GM12878 (cell line): ENCODE results near the gene PPP1R18. TPM values are rescaled to one million over a fixed set of nuclear protein-coding genes. Genes with fewer than 3 reads are reported as not detected.

Source experiments
- ATAC-seq: fragments of 200-7000 bp; cut with Tn5 transposase; 3 replicates; pipeline ENCODE4 v1.9.1; 2020; ENCODE audit warnings: mild to moderate bottlenecking, moderate library complexity
- BruUV-seq: library from RNA; stranded (reverse); fragments of 400-500 nt; replicated peaks from 2 replicates; lab custom pipeline; 2021; lab: Mats Ljungman, UMichigan
- CTCF ChIA-PET: fragments of 300-600 bp; sonication (Branson Sonifier 250); formaldehyde crosslinking; extraction: SDS; loops from one replicate; lab custom pipeline; 2021; ENCODE audit warnings: inconsistent platforms; lab: Yijun Ruan, JAX
- POLR2A ChIA-PET: fragments of 350-600 bp; formaldehyde crosslinking; extraction: SDS; loops from one replicate; lab custom pipeline; 2021; ENCODE audit warnings: inconsistent platforms; lab: Charles Lee
- RAD21 ChIA-PET: fragments of 300-600 bp; sonication (Branson Sonifier 250); formaldehyde crosslinking; loops from one replicate; lab custom pipeline; 2023; ENCODE audit warnings: antibody characterized with exemption; ENCODE audit not compliant: unreplicated experiment; lab: Charles Lee
- SMC1A ChIA-PET: fragments of 300-600 bp; sonication (Branson Sonifier 250); formaldehyde crosslinking; loops from one replicate; lab custom pipeline; 2023; ENCODE audit not compliant: unreplicated experiment, uncharacterized antibody; lab: Charles Lee
- DNase-seq: peaks from one replicate; pipeline ENCODE4 v3.0.0-alpha.2; 2011; ENCODE audit warnings: low read depth, low spot score
- FAIRE-seq: peaks from 3 replicates; lab custom pipeline; 2011; peaks lifted over from hg19 to GRCh38; lab: Jason Lieb, UNC
- H2AFZ ChIP-seq: 2 replicates; pipeline ENCODE4 v1.6.0; 2011; ENCODE audit warnings: low read depth, low read length, control low read depth; ENCODE audit not compliant: control insufficient read depth
- H3K27ac ChIP-seq: 2 replicates; pipeline ENCODE4 v1.5.1; 2011; ENCODE audit warnings: control low read depth; ENCODE audit not compliant: control insufficient read depth, insufficient read depth
- H3K27me3 ChIP-seq, 2 experiments: replicated peaks in 1 of 2; 2 replicates each; pipeline versions ENCODE4 v1.6.0 to v1.6.1; 2011; ENCODE audit warnings: low read length in 1 of 2; ENCODE audit not compliant: control insufficient read depth in 2 of 2, insufficient read depth in 2 of 2
- H3K36me3 ChIP-seq, 2 experiments: 2 replicates each; pipeline ENCODE4 v1.5.1; 2011; ENCODE audit warnings: low read length in 1 of 2; ENCODE audit not compliant: control insufficient read depth in 2 of 2, insufficient read depth in 2 of 2
- H3K4me1 ChIP-seq: 2 replicates; pipeline ENCODE4 v1.6.1; 2011; ENCODE audit warnings: mild to moderate bottlenecking, low read length, moderate library complexity, mixed read lengths; ENCODE audit not compliant: control insufficient read depth, insufficient read depth
- H3K4me2 ChIP-seq: 2 replicates; pipeline ENCODE4 v1.6.0; 2011; ENCODE audit warnings: control low read depth; ENCODE audit not compliant: control insufficient read depth, insufficient read depth
- H3K4me3 ChIP-seq: fragments of 200-600 bp; sonication (generic); 2 replicates; pipeline ENCODE4 v1.5.1; 2016
- H3K79me2 ChIP-seq: 2 replicates; pipeline ENCODE4 v1.6.0; 2011; ENCODE audit warnings: low read length; ENCODE audit not compliant: control insufficient read depth, insufficient read depth
- H3K9ac ChIP-seq: 2 replicates; pipeline ENCODE4 v1.8.0; 2011; ENCODE audit warnings: low read length, control low read depth, mixed read lengths; ENCODE audit not compliant: control insufficient read depth, insufficient read depth
- H3K9me3 ChIP-seq: replicated peaks from 3 replicates; pipeline ENCODE4 v1.5.1; 2011; ENCODE audit warnings: mild to moderate bottlenecking, low read length; ENCODE audit not compliant: control insufficient read depth, insufficient read depth
- H4K20me1 ChIP-seq: 2 replicates; pipeline ENCODE4 v1.6.0; 2011; ENCODE audit not compliant: control insufficient read depth, insufficient read depth
- BCL3 ChIP-seq: IDR thresholded peaks from 2 replicates; pipeline ENCODE4 v1.6.1; 2011; ENCODE audit warnings: borderline replicate concordance, low read depth, mild to moderate bottlenecking, moderate library complexity, low read length; ENCODE audit not compliant: insufficient read depth, poor library complexity, severe bottlenecking
- BHLHE40 ChIP-seq, 2 experiments: fragments of 450-650 bp in 1 of 2; IDR thresholded peaks; 2 replicates each; pipeline ENCODE4 v1.6.1; 2011 to 2017; ENCODE audit warnings: low read depth in 2 of 2, borderline replicate concordance in 1 of 2, improper control_type of control experiment in 1 of 2, low read length in 1 of 2, mild to moderate bottlenecking in 1 of 2
- ESRRA ChIP-seq: IDR thresholded peaks from 2 replicates; pipeline ENCODE4 v1.6.1; 2012; ENCODE audit warnings: mild to moderate bottlenecking, low read length, improper control_type of control experiment
- IKZF1 ChIP-seq: fragments of 450-650 bp; conservative IDR thresholded peaks from 2 replicates; pipeline ENCODE4 v1.6.1; 2017; ENCODE audit warnings: antibody characterized with exemption, mild to moderate bottlenecking
- IRF3 ChIP-seq: fragments of 450-650 bp; IDR thresholded peaks from 2 replicates; pipeline ENCODE4 v1.6.1; 2014; ENCODE audit warnings: mild to moderate bottlenecking
- KDM1A ChIP-seq: fragments of 200-600 bp; sonication (generic); IDR thresholded peaks from 2 replicates; pipeline ENCODE4 v1.6.1; 2016; ENCODE audit warnings: borderline replicate concordance
- NBN ChIP-seq: fragments of 450-650 bp; IDR thresholded peaks from 2 replicates; pipeline ENCODE4 v1.6.1; 2016
- NFYA ChIP-seq: IDR thresholded peaks from 2 replicates; pipeline ENCODE4 v1.6.1; 2011; ENCODE audit warnings: low read depth, mild to moderate bottlenecking, low read length, improper control_type of control experiment, borderline replicate concordance
- POLR2AphosphoS2 ChIP-seq: IDR thresholded peaks from 2 replicates; pipeline ENCODE4 v1.6.1; 2011; ENCODE audit warnings: low read depth, mild to moderate bottlenecking, low read length, improper control_type of control experiment, moderate library complexity
- RAD51 ChIP-seq: fragments of 450-650 bp; IDR thresholded peaks from 2 replicates; pipeline ENCODE4 v1.6.1; 2016; ENCODE audit warnings: moderate library complexity, mild to moderate bottlenecking, inconsistent platforms
- RUNX3 ChIP-seq: IDR thresholded peaks from 2 replicates; pipeline ENCODE4 v1.6.1; 2012; ENCODE audit warnings: low read length, inconsistent platforms
- WGBS: methylation state at CpG from one replicate; pipeline ENCODE4 v1.1.6; 2016; ENCODE audit warnings: low lambda C conversion rate; ENCODE audit not compliant: insufficient replicate concordance, insufficient coverage; ENCODE audit errors: missing lambda C conversion rate; 5-methylcytosine and 5-hydroxymethylcytosine counted together
- in situ Hi-C: fragments of 300-500 bp; cut with MboI; formaldehyde crosslinking; loops from 9 replicates; pipeline ENCODE4 v1.14.3; 2018; ENCODE audit warnings: mixed read lengths
- intact Hi-C: fragments of 100-400 bp; cut with micrococcal nuclease; formaldehyde crosslinking; loops from one replicate; pipeline ENCODE4 v1.14.2; 2022; ENCODE audit not compliant: unreplicated experiment
- polyA plus RNA-seq, 11 experiments: library from polyadenylated mRNA; depleted of rRNA in 4 of 11; unstranded in 6 of 11; stranded (reverse) in 5 of 11; fragments of >200 nt; fragmentation: Nextera tagmentation in 4 of 11; fragmentation: Illumina TruSeq in 1 of 11; extraction: Ambion mirVana in 4 of 11; extraction: Trizol in 1 of 11; gene quantifications; 1 replicate in 1 of 11; 2 replicates in 10 of 11; pipeline versions ENCODE4 v1.2.1 to v1.2.3, GENCODE V29; 2011 to 2016; ENCODE audit warnings: inconsistent platforms in 2 of 11, missing spikeins in 2 of 11, low read depth in 1 of 11
- total RNA-seq, 4 experiments: library from RNA; depleted of rRNA in 3 of 4; stranded (reverse); fragments of >200 nt in 3 of 4; fragmentation: Illumina TruSeq in 1 of 4; extraction: Trizol in 1 of 4; gene quantifications; 2 replicates each; pipeline versions ENCODE4 v1.2.1 to v1.2.3, GENCODE V29; 2013 to 2021

PPP1R18 gene
- total and polyA plus RNA-seq, 10 of the 15 experiments (the other 5 are each of a cell fraction or from before 2014, with no cell fraction given), result 21.0 to 119 (median 52.6) TPM

- Histone ChIP-seq H3K9ac (no peak overlapping the region), H3K4me3 (no peak overlapping the region), H2AFZ (no peak overlapping the region), H3K36me3 (peaks cover 0 to 8% of the 10 kb centered on the region in 2 experiments; a peak in 3 of 4 replicates), H3K27me3 (no peaks in the 10 kb centered on the region), H4K20me1 (no peaks in the 10 kb centered on the region), H3K79me2 (no peaks in the 10 kb centered on the region), H3K4me2 (no peak overlapping the region), H3K27ac (no peak overlapping the region), H3K9me3 (no peaks in the 10 kb centered on the region), H3K4me1 (no peaks in the 10 kb centered on the region)
- DNase-seq (no peak), FAIRE-seq (no peak), ATAC-seq (no peak)
- ChIA-PET CTCF (interaction anchor here (0.5 kb wide), 1 partner anchor 11 kb away, joined by 3 read pairs; no protein-coding TSS in a partner anchor), SMC1A (interaction anchor here (0.7 to 1.1 kb wide), 2 partner anchors 19 to 147 kb away, joined by 3 to 4 read pairs; no protein-coding TSS in a partner anchor), RAD21 (no interaction called here), POLR2A (interaction anchor here (0.5 to 1.0 kb wide), 4 partner anchors 10 to 73 kb away, joined by 3 to 5 read pairs (median 4); no protein-coding TSS in a partner anchor)
- WGBS, result 82% methylated on average over 4 of the region's 4 CpGs
- TF ChIP-seq IRF3 (no peak), POLR2AphosphoS2 (no peak), IKZF1 (no peak)
- intact Hi-C loops (no loop called here), in situ Hi-C loops (no loop called here)
- no TSS peak for BruUV-seq
Measured at GRCh38 chr6:30700340-30700739, 13.9 kb upstream of the PPP1R18 start.

- H4K20me1 ChIP-seq, result no peaks in the 10 kb centered on the region
- BruUV-seq, result no TSS peak
- RAD21 ChIA-PET, result no interaction called here
- POLR2A ChIA-PET, result interaction anchor here (1.1 to 1.8 kb wide), 3 partner anchors 8 to 21 kb away, joined by 4 to 7 read pairs (median 7); partner anchors contain the start of gene MDC1
- H3K4me1 ChIP-seq, result no peaks in the 10 kb centered on the region
- FAIRE-seq, result no peak
- 99% methylated on average over 5 of the region's 5 CpGs for whole genome bisulfite sequencing
- no peak overlapping the region for H3K9ac ChIP-seq
- CTCF ChIA-PET, result interaction anchor here (1.5 to 1.6 kb wide), 2 partner anchors 10 to 18 kb away, joined by 3 to 5 read pairs; no protein-coding TSS in a partner anchor
- no peaks in the 10 kb centered on the region for H3K27me3 ChIP-seq
- no peaks in the 10 kb centered on the region for H3K79me2 ChIP-seq
- TF ChIP-seq KDM1A (no peak), NBN (no peak), NFYA (no peak), RAD51 (no peak), ESRRA (no peak), BCL3 (no peak), RUNX3 (no peak), BHLHE40 (IDR thresholded peaks at IDR 0.05; ENCODE audit: borderline replicate concordance in 1 of 2, low read depth in 2 of 2, low read length in 1 of 2) (no peak)
- intact Hi-C loops (no loop called here), in situ Hi-C loops (no loop called here)
- DNase-seq, result no peak
- no peak overlapping the region for H3K4me2 ChIP-seq
- H3K27ac ChIP-seq, result no peak overlapping the region
- H3K4me3 ChIP-seq, result no peak overlapping the region
- peaks cover 0 to 4% of the 10 kb centered on the region in 2 experiments; a peak in 1 of 4 replicates for H3K36me3 ChIP-seq
- ATAC-seq, result no peak
- no peak overlapping the region for H2AFZ ChIP-seq
- SMC1A ChIA-PET, result interaction anchor here (1.7 kb wide), 1 partner anchor 16 kb away, joined by 5 read pairs; no protein-coding TSS in a partner anchor
- no peaks in the 10 kb centered on the region for H3K9me3 ChIP-seq
Measured at GRCh38 chr6:30696432-30696831, 10.0 kb upstream of the PPP1R18 start.
